Thymus (tissue), 11 donors: ENCODE results near the gene ZNF644. TPM values are rescaled to one million over a fixed set of nuclear protein-coding genes. Genes with fewer than 3 reads are reported as not detected.
"Not testable (repeated sequence)": the region's sequence is repeated elsewhere in the genome, so short reads cannot be mapped to it uniquely, and the experiment has no call there.

Experiments used
- DNase-seq, 9 donors: peaks; one replicate each; pipeline ENCODE4 v3.0.0-alpha.2; 2013; ENCODE audit warnings: low spot score in 9 of 9, low read depth in 6 of 9, missing footprints in 1 of 9
- H3K27ac ChIP-seq, 2 donors: one replicate each; pipeline ENCODE4 v1.5.1; 2013; ENCODE audit warnings: control low read depth in 1 of 2, low read depth in 1 of 2, low read length in 1 of 2, mild to moderate bottlenecking in 1 of 2, moderate library complexity in 1 of 2
- H3K27me3 ChIP-seq, 2 donors: one replicate each; pipeline ENCODE4 v1.5.1; 2013; ENCODE audit warnings: low read length in 1 of 2; ENCODE audit not compliant: control insufficient read depth in 2 of 2, insufficient read depth in 1 of 2
- H3K36me3 ChIP-seq, 2 donors: one replicate each; pipeline ENCODE4 v1.5.1; 2013; ENCODE audit warnings: low read length in 1 of 2, mild to moderate bottlenecking in 1 of 2, moderate library complexity in 1 of 2; ENCODE audit not compliant: control insufficient read depth in 2 of 2, insufficient read depth in 2 of 2
- H3K4me1 ChIP-seq, 2 donors: one replicate each; pipeline ENCODE4 v1.5.1; 2013; ENCODE audit warnings: low read length in 2 of 2; ENCODE audit not compliant: control insufficient read depth in 2 of 2, insufficient read depth in 2 of 2
- H3K4me3 ChIP-seq, 2 donors: one replicate each; pipeline ENCODE4 v1.5.1; 2013; ENCODE audit warnings: low read length in 2 of 2, control low read depth in 1 of 2, mild to moderate bottlenecking in 1 of 2
- H3K9me3 ChIP-seq, 2 donors: one replicate each; pipeline ENCODE4 v1.5.1; 2013; ENCODE audit warnings: low read length in 1 of 2, mild to moderate bottlenecking in 1 of 2; ENCODE audit not compliant: control insufficient read depth in 2 of 2, insufficient read depth in 1 of 2
- WGBS: extraction: QIAGEN DNeasy Blood & Tissue Kit; methylation state at CpG from one replicate; pipeline ENCODE4 v1.1.7; 2013; 5-methylcytosine and 5-hydroxymethylcytosine counted together
- polyA plus RNA-seq: library from polyadenylated mRNA; stranded (reverse); fragments of 200-250 nt; gene quantifications from one replicate; pipeline ENCODE4 v1.2.3, GENCODE V29; 2013
- total RNA-seq: library from RNA; stranded (reverse); fragments of 120-200 nt; gene quantifications from one replicate; pipeline ENCODE4 v1.2.4, GENCODE V29; 2013
- donor health status: healthy.

ZNF644 gene
- total and polyA plus RNA-seq, 2 donors, result 41.9 to 77.6 TPM

DNA sequence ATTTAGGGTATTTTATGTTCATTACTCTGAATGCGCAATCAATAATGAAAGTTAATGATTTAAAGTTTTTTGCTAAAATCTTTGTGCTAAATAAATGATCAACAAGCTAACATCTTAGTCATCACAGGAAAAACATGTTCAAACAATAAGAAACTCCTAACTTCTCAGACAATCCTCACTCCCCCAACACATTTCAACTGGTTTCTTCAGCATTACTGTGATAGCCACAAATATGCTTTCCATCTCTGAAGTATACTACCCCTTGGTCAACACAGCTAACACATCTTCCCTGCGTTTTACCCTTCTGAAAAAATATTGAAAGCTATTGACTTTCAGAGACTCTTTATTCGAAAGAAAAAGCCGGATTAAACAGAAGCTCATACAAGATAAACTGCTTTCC is 85.8 kb downstream of the ZNF644 start:
- Histone ChIP-seq H3K36me3 (peaks cover 10 to 42% of the 10 kb centered on the region in 2 donors), H3K9me3 (no peaks in the 10 kb centered on the region), H3K27me3 (no peaks in the 10 kb centered on the region), H3K4me1 (no peaks in the 10 kb centered on the region), H3K4me3 (no peak overlapping the region), H3K27ac (no peak overlapping the region)
- DNase-seq, result no peak
- WGBS, result 97% methylated on average over 4 of the region's 4 CpGs

- not testable (repeated sequence) for H3K27ac ChIP-seq, H3K9me3 ChIP-seq, DNase-seq, H3K4me3 ChIP-seq, H3K27me3 ChIP-seq, H3K4me1 ChIP-seq, H3K36me3 ChIP-seq
- WGBS, result 98% methylated on average over 8 of the region's 8 CpGs
Observed at GRCh38 chr1:90928231-90928630, 93.6 kb downstream of the ZNF644 start.

- not testable (repeated sequence) for H3K36me3 ChIP-seq, H3K4me1 ChIP-seq, DNase-seq, H3K4me3 ChIP-seq, H3K9me3 ChIP-seq, H3K27ac ChIP-seq, H3K27me3 ChIP-seq
- WGBS, result 98% methylated on average over 5 of the region's 5 CpGs
Observed at GRCh38 chr1:90927674-90928073, 94.2 kb downstream of the ZNF644 start.

GRCh38 chr1:90926971-90927370 is 94.9 kb downstream of the ZNF644 start:
- no peak for DNase-seq
- WGBS, result 97% methylated on average over 3 of the region's 3 CpGs
- no peak overlapping the region for H3K27ac ChIP-seq
- peaks cover 0 to 5% of the 10 kb centered on the region in 2 donors for H3K36me3 ChIP-seq
- H3K4me1 ChIP-seq, result no peaks in the 10 kb centered on the region
- no peaks in the 10 kb centered on the region for H3K9me3 ChIP-seq
- no peaks in the 10 kb centered on the region for H3K27me3 ChIP-seq
- no peak overlapping the region for H3K4me3 ChIP-seq

DNA sequence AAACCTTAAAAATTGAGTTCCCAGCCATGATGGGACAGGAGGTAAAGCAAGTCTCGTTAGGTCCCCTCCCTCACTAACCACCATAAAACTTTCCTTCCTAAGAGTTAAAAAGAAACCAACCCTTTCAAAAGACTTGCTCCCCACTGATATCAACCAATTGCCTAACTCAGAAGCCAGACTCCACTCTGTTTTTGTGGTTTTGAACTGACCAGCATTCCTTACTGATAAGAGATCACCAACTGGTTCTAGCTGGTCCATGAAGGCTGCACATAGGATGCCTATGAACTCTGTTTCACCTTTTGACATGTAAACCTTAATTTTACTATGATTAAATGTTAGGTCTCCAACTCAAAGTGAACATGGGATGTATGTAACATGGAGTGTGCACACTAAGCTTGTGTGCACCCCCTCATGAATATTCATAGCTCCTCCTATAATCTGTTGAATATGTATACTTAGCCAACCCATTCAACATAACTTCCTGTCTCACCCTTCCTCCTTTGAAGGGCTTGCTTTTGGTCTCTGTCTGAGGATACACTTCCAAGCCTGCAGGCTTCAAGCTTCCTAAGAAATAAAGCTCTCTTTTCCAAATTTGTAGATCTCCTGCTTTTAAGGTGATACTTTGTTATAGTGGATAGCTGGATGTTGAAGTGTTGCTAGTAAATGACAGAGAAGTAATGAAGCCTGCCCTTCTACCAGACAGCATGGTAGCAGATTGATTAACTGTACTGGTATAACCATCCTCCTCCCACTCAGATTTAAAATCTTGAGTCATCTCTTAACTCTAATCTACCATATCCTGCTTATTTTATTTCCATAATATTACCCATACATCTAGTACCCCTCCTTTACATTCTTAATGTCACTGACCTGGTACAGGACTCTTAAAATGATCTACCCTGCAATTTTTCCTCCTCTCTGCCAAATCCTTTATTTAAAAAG is 95.6 kb downstream of the ZNF644 start:
- Histone ChIP-seq H3K27ac (no peak overlapping the region), H3K4me3 (no peak overlapping the region), H3K9me3 (no peaks in the 10 kb centered on the region), H3K4me1 (no peaks in the 10 kb centered on the region), H3K36me3 (peaks cover 0 to 3% of the 10 kb centered on the region in 2 donors), H3K27me3 (no peaks in the 10 kb centered on the region)
- DNase-seq, result no peak
- WGBS, result 76% methylated on average over 1 of the region's 1 CpG

DNA sequence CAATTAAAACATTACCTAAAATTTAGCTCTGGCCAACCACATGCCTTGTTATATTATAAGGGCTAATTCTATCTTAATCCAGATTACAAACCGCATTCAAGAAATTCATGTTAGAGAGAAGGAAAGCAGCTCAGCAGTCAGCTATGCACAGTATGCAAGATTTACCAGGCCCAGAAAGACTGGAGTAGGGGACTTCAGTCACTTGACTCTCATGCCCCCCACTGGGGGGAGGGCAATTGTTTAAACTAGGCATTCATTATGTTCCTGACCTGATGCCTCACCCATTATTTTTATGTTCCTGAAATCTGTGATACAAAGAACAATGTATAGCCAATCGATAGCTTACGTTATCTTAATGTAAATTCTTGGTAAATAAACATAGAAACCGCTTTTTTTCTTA is 96.9 kb downstream of the ZNF644 start:
- no peaks in the 10 kb centered on the region for H3K27me3 ChIP-seq
- H3K27ac ChIP-seq, result no peak overlapping the region
- DNase-seq, result no peak
- no peaks in the 10 kb centered on the region for H3K4me1 ChIP-seq
- 98% methylated on average over 4 of the region's 4 CpGs for WGBS
- H3K36me3 ChIP-seq, result peaks cover 0 to 3% of the 10 kb centered on the region in 2 donors
- H3K4me3 ChIP-seq, result no peak overlapping the region
- H3K9me3 ChIP-seq, result no peaks in the 10 kb centered on the region

GRCh38 chr1:90922996-90923395 is 98.8 kb downstream of the ZNF644 start:
- Histone ChIP-seq H3K27ac (no peak overlapping the region), H3K27me3 (no peaks in the 10 kb centered on the region), H3K36me3 (no peaks in the 10 kb centered on the region), H3K4me3 (no peak overlapping the region), H3K9me3 (no peaks in the 10 kb centered on the region), H3K4me1 (peaks cover 2 to 7% of the 10 kb centered on the region in 2 donors)
- DNase-seq, result no peak
- 98% methylated on average over 2 of the region's 2 CpGs for WGBS

- no peaks in the 10 kb centered on the region for H3K36me3 ChIP-seq
- DNase-seq, result no peak
- H3K4me1 ChIP-seq, result peaks cover 2 to 7% of the 10 kb centered on the region in 2 donors
- H3K27ac ChIP-seq, result no peak overlapping the region
- WGBS, result 95% methylated on average over 3 of the region's 3 CpGs
- H3K27me3 ChIP-seq, result no peaks in the 10 kb centered on the region
- no peaks in the 10 kb centered on the region for H3K9me3 ChIP-seq
- no peak overlapping the region for H3K4me3 ChIP-seq
Observed at GRCh38 chr1:90922202-90922601, 99.6 kb downstream of the ZNF644 start.

DNA sequence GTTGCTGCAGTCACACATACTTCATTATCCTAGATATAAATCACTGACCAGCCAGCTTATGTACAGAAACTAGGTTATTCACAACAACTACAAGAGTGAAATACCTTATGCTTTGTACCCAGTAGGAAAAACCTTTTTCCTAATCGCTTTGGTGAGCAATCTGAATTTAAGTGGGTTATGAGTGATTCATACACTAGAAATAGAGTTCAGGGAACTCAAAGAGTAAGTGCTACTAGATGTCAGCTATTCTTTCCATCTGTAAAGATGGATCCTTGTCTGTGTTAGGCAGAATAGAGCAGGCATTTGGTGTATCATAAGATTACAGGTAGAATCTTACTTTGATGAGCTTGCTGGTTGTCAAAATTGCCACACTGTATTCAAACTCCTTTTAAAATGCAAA is 101.9 kb downstream of the ZNF644 start:
- Histone ChIP-seq H3K36me3 (peaks cover 0 to 3% of the 10 kb centered on the region in 2 donors), H3K9me3 (no peaks in the 10 kb centered on the region), H3K4me1 (peaks cover 2 to 7% of the 10 kb centered on the region in 2 donors), H3K27ac (no peak overlapping the region), H3K27me3 (no peaks in the 10 kb centered on the region), H3K4me3 (no peak overlapping the region)
- peak in 1 of 9 donors; percentile 2 for DNase-seq
- WGBS, result 94% methylated on average over 1 of the region's 1 CpG
